Muscle layer of duodenum (tissue), 2 donors: ENCODE results near the gene ANXA10.
"Not testable (repeated sequence)": the region's sequence is repeated elsewhere in the genome, so short reads cannot be mapped to it uniquely, and the experiment has no call there.

Experiments used
- H3K27ac ChIP-seq: one replicate; pipeline ENCODE4 v1.7.0; 2013; ENCODE audit warnings: mild to moderate bottlenecking, low read length
- H3K27me3 ChIP-seq: one replicate; pipeline ENCODE4 v1.7.0; 2013; ENCODE audit warnings: low read depth, mild to moderate bottlenecking, control low read depth, low read length
- H3K36me3 ChIP-seq, 2 donors: one replicate each; pipeline ENCODE4 v1.7.0; 2013; ENCODE audit warnings: low read length in 2 of 2, control low read depth in 1 of 2, mild to moderate bottlenecking in 1 of 2; ENCODE audit not compliant: insufficient read depth in 2 of 2, control insufficient read depth in 1 of 2
- H3K4me1 ChIP-seq, 2 donors: one replicate each; pipeline ENCODE4 v1.7.0; 2013; ENCODE audit warnings: low read length in 2 of 2, mild to moderate bottlenecking in 2 of 2, control low read depth in 1 of 2, moderate library complexity in 1 of 2; ENCODE audit not compliant: insufficient read depth in 2 of 2, control insufficient read depth in 1 of 2
- H3K4me3 ChIP-seq, 2 donors: one replicate each; pipeline ENCODE4 v1.7.0; 2013; ENCODE audit warnings: low read length in 2 of 2, low read depth in 1 of 2, mild to moderate bottlenecking in 1 of 2
- H3K9me3 ChIP-seq, 2 donors: one replicate each; pipeline ENCODE4 v1.7.0; 2013; ENCODE audit warnings: low read length in 2 of 2, control low read depth in 1 of 2, mild to moderate bottlenecking in 1 of 2; ENCODE audit not compliant: control insufficient read depth in 1 of 2
- donor health status: healthy.

The ANXA10 gene

DNA sequence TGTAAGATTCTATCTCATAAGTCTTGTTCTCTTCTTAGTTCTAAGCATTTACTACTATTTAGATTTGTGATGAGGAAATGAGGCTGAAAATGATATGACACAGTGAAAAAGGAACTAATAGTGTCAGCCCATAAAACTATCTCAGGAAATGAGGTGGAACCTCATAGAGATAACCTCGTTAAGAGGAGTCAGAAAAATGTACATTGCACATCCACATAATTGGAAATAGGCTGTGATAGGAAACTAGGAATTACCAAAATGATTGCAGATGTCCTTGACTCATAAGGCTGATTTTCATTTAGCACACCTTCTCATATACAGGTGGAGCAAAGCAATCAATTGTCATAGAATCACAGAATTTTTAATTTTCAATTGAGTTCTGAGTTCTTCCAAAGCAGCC is 26.8 kb downstream of the ANXA10 start:
- no peaks in the 10 kb centered on the region for H3K9me3 ChIP-seq
- no peak overlapping the region for H3K4me3 ChIP-seq
- H3K36me3 ChIP-seq: no peaks in the 10 kb centered on the region
- H3K4me1 ChIP-seq: no peaks in the 10 kb centered on the region
- H3K27ac ChIP-seq: no peak overlapping the region
- H3K27me3 ChIP-seq: no peaks in the 10 kb centered on the region

DNA sequence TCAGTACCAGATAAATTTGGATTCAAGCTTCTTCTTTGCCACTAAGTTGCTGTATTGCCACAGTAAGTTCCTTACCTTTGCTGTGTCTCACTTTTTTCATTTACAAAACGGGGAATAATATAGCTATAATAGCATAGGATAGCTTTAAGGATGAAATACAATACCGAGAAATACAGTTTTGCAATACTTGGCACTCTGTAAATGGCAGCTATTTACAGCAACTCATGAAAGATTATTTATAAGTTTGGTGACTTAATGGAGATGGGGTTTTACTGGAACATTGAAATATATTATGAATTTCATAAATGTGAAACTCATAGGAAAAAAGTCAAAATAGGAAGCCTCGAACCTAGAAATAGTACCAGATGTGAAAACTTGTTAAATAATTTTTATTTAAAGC is 27.6 kb downstream of the ANXA10 start:
- H3K27ac ChIP-seq: no peak overlapping the region
- H3K4me3 ChIP-seq: no peak overlapping the region
- no peaks in the 10 kb centered on the region for H3K36me3 ChIP-seq
- no peaks in the 10 kb centered on the region for H3K27me3 ChIP-seq
- H3K9me3 ChIP-seq: no peaks in the 10 kb centered on the region
- no peaks in the 10 kb centered on the region for H3K4me1 ChIP-seq

DNA sequence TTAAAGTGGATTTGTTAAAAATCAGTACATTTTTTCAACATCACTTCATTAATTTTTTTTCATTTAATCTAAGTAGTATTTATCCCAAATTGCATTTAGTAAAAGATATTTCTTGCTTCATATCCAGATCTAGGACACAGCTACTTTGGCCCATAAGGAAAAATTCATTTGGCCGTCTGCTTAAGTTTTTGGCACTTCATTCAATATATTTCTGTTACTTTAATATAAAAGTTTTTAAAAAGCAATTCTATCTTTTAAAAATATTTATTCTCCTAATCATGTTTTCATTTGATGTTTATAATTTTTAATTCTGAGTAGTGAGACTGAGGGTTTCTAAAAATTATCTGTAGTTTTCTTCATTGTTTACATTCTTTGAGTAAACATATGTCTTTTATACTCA is 28.5 kb downstream of the ANXA10 start:
- H3K36me3 ChIP-seq: no peaks in the 10 kb centered on the region
- no peaks in the 10 kb centered on the region for H3K27me3 ChIP-seq
- H3K4me1 ChIP-seq: no peaks in the 10 kb centered on the region
- no peaks in the 10 kb centered on the region for H3K9me3 ChIP-seq
- H3K4me3 ChIP-seq: no peak overlapping the region
- H3K27ac ChIP-seq: no peak overlapping the region

DNA sequence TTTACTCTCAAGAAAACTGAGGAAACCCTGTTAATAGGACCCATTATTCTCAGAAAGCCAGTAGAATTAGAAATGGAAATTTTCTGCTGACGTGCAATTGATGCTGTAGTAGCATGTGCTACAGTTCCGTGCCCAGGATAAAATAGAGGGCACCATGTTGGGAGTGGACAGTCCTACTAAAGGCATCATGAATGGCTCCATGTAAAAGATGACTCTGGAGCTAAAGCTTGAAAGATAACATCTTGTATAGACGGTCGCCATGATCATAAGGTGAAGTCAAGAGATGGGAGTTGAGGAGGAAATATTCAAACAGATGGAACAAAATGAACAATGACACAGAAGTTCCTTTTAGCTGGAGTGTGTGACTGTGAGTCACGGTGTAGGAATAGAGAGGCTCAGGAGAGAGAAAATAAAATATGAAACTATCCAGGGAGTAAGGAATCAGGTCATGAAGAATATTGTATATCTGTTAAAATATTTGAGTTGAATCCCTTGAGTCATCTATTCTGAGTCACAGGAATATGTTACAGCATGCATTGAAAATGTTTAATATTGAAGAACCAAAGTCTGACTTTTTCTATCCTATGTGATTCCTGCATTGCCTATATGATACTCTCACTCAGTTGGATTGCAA is 31.8 kb downstream of the ANXA10 start:
- Histone ChIP-seq H3K4me1 (no peaks in the 10 kb centered on the region), H3K27ac (no peak overlapping the region), H3K27me3 (no peaks in the 10 kb centered on the region), H3K4me3 (no peak overlapping the region), H3K9me3 (no peaks in the 10 kb centered on the region), H3K36me3 (no peaks in the 10 kb centered on the region)

DNA sequence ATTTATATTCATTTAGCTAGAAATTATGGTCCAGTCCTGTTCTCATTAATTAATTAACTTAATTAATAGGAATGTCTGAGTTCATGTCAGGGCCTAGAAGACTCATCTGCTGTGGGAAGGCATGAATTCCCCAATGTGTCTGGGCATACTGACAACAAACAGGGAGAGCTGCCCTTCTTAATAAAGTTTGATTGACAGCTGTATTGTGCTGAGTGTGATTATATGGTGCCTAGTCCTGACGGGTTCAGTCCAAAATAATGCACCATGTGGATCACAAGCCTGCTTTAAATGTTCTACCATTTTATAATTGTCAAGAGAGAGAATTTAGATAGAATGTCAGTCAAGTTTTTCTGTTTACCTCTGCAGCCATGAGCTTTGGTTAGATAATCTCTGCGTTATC is 34.6 kb downstream of the ANXA10 start:
- no peaks in the 10 kb centered on the region for H3K27me3 ChIP-seq
- H3K4me3 ChIP-seq: no peak overlapping the region
- H3K36me3 ChIP-seq: no peaks in the 10 kb centered on the region
- no peak overlapping the region for H3K27ac ChIP-seq
- no peaks in the 10 kb centered on the region for H3K4me1 ChIP-seq
- no peaks in the 10 kb centered on the region for H3K9me3 ChIP-seq

DNA sequence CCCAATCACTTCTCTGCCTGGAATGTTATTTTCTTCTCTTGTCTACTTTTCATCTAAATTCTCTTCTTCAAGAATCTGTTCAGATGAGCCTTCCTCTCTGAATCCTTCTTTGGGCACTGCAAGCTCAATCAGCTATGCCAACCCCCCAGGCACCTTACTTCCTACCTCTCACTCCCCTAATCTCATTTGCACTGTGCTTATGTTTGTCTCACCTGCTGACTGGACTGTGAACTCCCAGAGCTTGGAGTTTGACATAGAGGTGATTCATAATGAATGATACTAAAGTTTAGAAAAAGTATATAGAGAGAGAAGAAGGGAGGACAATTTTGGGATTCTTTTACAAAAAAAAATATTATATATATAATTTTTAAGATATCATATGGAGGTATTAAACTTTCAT is 36.3 kb downstream of the ANXA10 start:
- no peak overlapping the region for H3K27ac ChIP-seq
- no peaks in the 10 kb centered on the region for H3K4me1 ChIP-seq
- no peaks in the 10 kb centered on the region for H3K36me3 ChIP-seq

DNA sequence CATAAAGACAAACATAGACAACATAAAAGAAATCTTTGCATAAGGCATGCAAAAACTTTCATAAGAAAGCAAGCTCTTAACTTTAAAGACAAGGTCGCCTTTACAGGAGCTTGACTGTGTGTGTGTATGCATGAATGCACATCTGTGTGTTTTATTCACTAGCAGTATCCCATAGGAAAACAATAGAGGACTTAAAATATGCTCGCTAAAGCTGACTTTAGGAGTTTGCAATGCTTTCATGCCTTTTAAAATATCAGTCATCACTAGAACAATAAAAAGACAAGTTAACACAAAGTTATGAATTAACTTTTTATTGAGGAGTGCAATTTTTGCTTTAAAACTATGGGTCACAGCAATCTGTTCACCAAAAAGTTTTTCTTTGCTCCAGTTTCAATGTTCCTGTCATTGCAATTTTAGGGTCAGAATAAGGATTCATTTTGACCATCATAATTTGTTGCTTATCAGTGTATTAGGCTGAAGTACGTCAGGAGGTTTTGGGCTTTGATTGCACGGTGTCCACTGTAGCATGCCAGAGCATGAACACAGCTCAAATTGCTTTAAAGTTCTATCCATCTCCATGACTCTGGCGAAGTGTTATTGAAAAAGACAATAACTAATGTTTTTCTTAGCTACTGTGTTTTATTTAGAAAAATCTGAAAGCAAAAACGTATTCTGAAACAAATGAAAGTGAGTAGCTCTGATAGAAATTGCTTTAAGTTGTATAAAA is 36.9 kb downstream of the ANXA10 start:
- Histone ChIP-seq H3K27me3 (no peaks in the 10 kb centered on the region), H3K27ac (no peak overlapping the region), H3K4me3 (no peak overlapping the region), H3K36me3 (no peaks in the 10 kb centered on the region), H3K4me1 (no peaks in the 10 kb centered on the region), H3K9me3 (no peaks in the 10 kb centered on the region)

More for the DNA sequence above, 36.3 kb downstream of the ANXA10 start:
- Histone ChIP-seq H3K27me3 (no peaks in the 10 kb centered on the region), H3K4me3 (no peak overlapping the region), H3K9me3 (no peaks in the 10 kb centered on the region)

DNA sequence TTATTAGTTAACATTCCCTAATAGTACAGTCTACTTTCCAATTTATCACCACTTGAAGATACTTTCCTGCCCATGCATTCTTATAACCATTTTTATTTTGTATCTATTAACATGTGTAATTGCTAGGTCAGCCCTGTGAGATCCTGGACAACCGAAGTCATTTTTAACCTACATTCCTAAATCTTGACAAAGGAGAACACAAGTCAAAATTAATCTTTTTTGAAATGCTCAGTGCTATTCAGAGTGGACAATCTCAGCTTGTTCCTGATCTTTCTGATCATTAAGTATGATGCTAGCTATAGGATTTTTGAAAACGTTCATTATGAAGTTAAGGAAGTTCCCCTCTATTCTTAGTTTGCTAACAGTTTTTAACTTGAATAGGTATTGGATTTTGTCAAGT is 37.5 kb downstream of the ANXA10 start:
- H3K4me1 ChIP-seq: no peaks in the 10 kb centered on the region
- H3K27me3 ChIP-seq: no peaks in the 10 kb centered on the region
- H3K36me3 ChIP-seq: no peaks in the 10 kb centered on the region
- H3K27ac ChIP-seq: no peak overlapping the region
- no peaks in the 10 kb centered on the region for H3K9me3 ChIP-seq
- H3K4me3 ChIP-seq: no peak overlapping the region

DNA sequence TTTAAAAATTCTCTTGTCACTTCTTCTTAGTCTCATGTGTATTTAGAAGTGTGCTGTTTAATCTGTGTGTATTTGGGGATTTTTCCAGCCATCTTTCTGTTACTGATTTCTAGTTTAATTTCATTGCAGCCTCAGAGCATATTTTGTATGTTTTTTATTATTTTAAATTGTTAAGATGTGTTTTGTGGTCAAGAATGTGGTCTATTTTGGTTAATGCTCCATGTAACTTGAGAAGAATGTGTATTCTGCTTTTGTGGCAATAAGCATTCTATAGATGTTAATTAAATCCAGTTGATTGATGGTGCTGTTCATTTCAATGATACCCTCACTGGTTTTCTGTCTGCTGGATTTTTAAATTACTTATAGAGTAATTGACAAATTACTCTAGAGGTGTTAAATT is 38.9 kb downstream of the ANXA10 start:
- no peak overlapping the region for H3K4me3 ChIP-seq
- H3K36me3 ChIP-seq: no peaks in the 10 kb centered on the region
- H3K27ac ChIP-seq: no peak overlapping the region
- no peaks in the 10 kb centered on the region for H3K27me3 ChIP-seq
- no peaks in the 10 kb centered on the region for H3K4me1 ChIP-seq
- H3K9me3 ChIP-seq: no peaks in the 10 kb centered on the region

DNA sequence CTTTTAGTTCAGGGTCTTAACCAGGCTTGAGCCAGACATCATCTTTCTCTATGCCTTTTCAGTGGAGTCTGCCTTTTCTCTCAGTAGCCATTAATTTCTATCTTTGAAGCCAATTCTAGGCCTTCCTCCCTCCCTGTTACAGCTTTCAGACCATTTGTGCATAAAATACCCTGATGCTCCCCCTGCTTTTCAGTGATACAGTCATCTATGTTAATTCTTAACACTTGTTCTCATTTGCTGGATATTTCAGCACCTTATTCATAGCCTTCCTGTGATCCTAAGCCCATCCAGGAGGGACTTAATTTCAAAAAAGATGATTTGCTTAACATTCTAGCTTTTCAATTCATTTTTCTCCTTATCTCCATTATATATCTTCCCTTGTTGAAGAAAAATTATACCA is 42.3 kb downstream of the ANXA10 start:
- H3K36me3 ChIP-seq: no peaks in the 10 kb centered on the region
- H3K4me3 ChIP-seq: no peak overlapping the region
- H3K4me1 ChIP-seq: no peaks in the 10 kb centered on the region
- no peaks in the 10 kb centered on the region for H3K27me3 ChIP-seq
- no peak overlapping the region for H3K27ac ChIP-seq
- no peaks in the 10 kb centered on the region for H3K9me3 ChIP-seq

DNA sequence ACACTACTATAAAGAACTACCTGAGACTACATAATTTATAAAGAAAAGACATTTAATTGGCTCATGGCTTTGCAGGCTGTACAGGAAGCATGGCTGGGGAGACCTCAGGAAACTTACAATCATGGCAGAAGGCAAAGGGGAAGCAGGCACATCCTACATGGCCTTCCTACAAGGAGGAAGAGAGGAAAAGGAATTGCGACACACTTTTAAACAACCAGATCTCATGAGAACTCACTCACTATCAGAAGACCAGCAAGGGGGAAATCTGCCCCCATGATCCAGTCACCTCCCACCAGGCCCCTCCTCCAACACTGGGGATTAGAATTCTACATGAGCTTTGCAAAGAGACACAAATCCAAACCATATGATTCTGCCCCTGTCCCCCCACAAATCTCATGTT is 43.5 kb downstream of the ANXA10 start:
- not testable (repeated sequence) for H3K27me3 ChIP-seq, H3K4me3 ChIP-seq, H3K9me3 ChIP-seq, H3K36me3 ChIP-seq, H3K4me1 ChIP-seq, H3K27ac ChIP-seq

DNA sequence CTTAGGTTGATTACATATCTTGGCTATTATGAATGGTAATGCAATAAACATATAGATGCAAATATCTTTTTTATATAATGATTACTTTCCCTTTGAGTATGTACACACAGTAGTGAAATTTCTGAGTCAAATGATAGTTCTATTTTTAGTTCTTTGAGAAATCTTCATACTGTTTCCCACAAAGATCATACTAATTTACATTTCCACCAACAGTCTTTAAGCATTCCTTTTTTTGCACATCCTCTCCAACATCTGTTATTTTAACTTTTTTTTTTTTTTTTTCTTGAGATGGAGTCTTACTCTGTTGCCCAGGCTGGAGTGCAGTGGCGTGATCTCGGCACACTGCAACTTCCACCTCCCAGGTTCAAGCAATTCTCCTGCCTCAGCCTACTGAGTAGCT is 45.4 kb downstream of the ANXA10 start:
- not testable (repeated sequence) for H3K36me3 ChIP-seq, H3K4me1 ChIP-seq, H3K4me3 ChIP-seq, H3K9me3 ChIP-seq, H3K27me3 ChIP-seq, H3K27ac ChIP-seq
